TTC549 (cell line): ENCODE data around the gene LIPC.

Experiments used
- FAIRE-seq: peaks from 2 replicates; lab custom pipeline; 2012; peaks lifted over from hg19 to GRCh38; lab: Jason Lieb, UNC

Gene LIPC

DNA sequence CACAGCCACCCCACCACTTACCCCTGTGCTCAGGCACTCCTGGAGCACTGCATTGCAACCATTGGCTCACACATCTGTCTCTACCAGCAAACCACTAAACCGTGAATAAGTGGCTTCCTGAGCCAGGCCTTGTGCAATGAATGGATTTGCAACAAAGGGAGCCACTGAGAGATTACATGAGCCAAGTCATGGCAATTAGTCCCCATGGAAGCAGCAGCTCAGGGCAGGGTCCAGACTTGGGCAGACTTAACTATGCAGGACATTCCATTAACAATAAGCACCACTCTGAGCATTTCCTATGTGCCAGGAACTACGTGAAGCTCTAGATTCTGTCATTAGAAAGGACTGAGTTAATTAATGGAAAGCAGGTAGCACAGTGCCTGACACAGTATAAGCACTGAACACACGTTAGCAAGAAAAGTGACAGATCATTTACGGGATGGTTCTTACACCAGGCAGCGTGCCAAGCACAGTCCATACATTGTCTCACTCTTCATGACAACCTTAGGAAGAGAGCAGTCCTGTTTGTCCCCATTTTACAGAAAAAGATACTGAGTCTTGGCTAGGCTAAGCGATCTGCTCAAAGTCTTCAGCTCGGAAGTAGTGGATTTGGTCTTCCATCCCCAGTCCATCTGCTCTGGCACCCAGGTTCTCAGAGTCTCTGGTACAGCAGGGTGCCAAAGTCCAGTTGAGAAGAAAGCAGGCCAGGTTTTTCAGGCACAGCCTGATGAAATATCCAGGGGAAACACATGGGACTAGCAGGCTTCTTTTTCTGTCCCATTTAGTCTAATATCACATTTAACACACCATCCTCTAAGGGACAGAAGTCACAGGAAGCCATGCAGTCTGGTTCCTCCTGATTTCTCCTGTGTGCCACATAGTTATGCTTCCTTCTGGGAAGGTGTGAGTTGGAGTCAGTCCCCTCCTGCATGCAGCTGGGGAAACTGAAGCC, 44.1 kb downstream of the LIPC start:
- no peak for FAIRE-seq

DNA sequence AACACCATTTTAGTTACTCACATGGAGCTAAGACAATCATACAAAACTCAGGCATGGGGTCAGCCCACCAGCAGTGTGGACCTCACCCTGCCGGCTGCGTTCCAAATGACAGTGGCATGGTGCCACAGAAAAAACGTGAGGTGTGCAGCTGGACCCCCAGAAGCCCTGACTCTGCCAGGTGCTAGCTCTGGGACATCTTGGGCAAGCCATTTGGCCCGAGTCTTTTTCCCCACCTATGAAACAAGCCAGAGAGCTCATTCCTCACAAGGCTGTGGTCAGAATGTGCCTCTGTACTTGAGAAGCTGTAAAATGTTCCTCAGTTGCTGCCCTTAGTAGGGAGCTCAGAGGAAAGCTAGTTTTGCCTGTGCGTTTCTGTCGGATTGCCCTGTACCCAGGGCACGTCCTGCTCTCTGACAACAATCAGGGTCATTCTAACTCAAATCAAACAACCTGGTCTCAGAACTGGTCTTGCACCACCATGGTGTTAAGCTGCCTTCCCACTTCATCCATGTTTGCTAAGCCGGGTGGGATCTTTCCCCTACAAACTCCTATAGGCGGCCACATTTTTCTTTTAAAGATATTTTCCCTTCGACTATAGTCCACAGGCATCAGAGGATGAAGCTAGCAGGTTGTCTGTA, 44.9 kb downstream of the LIPC start:
- FAIRE-seq, result no peak

- no peak for FAIRE-seq
Measured at GRCh38 chr15:58477170-58477569, 45.4 kb downstream of the LIPC start.

DNA sequence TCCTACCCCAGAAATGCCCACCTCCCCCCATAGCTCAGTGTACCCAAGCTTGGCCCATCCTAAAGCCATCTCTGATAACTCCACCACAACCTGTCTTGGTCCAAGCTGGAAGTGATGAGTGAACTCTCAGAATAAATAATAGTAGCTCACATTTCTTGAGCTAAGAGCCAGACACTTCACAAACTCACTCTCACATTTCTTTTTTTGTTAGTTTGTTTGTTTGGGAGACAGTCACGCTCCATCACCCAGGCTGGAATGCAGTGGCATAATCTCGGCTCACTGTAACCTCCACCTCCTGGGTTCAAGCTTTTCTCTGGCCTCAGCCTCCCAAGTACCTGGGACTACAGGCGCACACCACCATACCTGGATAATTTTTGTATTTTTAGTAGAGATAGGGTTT, 46.2 kb downstream of the LIPC start:
- FAIRE-seq, result no peak

DNA sequence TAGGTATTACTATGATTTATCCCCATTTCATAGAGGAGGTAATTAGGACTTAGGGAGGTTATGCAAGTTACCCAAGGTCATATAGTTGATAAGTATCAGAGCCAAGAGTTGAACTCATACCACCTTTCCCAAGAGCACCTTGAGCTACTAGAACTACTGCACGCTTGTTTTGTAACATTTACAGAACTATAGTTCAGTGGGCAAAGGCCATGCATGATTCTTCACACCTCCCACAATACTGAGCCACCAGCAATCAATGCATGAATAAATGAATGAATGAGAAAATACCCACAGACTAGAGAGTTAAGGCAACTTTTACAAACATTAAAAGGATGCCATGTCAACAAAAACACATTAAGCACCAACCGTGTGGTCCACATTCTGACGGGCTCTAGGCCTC, 46.8 kb downstream of the LIPC start:
- FAIRE-seq, result no peak

DNA sequence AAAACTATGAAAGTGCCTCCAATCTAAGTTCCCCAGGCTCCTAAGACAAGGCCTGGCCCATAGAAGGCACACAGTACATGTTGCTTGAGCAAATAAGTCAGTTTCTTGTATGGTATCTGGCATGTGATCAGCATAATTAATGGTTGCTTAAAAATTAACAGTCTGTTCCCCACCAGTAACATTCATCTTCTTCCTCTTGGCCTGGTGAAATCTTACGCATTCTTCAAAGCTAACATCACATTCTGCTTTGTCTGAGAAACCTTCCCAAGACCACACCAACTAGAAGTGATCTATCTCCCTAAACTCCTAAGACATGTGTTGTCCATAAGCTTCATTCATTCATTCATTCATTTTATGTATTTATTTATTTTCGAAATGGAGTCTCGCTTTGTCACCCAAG, 48.1 kb downstream of the LIPC start:
- no peak for FAIRE-seq

DNA sequence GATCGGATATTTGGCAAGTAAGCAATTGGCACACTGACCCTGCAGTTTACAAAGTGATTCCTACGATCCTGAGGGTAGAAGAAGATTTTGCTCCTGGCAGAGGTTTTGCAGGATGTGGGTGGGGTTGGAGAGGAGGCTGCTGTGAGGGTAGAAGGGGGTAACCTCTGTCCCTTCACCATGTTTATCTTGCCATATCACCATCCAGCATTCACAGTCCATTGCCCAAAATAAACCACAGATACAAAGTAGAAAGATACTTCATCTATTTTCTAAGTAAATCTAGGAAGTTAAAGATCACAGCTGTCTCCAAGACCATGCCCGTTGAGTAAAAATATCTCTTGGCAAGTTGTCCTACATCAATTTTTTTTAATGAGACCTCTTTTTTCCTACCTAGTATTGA, 51.6 kb downstream of the LIPC start:
- no peak for FAIRE-seq

- no peak for FAIRE-seq
Measured at GRCh38 chr15:58484791-58485600, 53.2 kb downstream of the LIPC start.

DNA sequence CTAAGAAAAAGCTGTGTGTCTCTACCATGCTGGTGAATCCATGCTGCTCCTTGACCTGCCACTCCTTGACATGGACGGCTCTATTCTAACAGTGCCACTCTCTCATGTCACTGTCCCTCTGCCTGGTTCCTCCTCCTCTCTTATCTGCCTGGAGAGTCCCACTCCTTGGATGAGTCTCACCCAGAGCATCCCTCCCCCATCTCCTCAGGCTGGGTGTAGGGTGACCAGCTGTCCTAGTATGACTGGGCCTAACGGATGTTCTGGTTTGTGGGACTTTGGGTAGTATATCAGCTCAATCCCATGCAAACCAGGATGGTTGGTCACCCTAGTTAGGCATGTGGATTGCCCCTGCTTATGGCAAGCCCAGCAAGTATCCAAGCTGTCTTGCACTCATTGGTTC, 54.3 kb downstream of the LIPC start:
- no peak for FAIRE-seq

GRCh38 chr15:58486564-58486963, 54.8 kb downstream of the LIPC start:
- FAIRE-seq, result no peak

DNA sequence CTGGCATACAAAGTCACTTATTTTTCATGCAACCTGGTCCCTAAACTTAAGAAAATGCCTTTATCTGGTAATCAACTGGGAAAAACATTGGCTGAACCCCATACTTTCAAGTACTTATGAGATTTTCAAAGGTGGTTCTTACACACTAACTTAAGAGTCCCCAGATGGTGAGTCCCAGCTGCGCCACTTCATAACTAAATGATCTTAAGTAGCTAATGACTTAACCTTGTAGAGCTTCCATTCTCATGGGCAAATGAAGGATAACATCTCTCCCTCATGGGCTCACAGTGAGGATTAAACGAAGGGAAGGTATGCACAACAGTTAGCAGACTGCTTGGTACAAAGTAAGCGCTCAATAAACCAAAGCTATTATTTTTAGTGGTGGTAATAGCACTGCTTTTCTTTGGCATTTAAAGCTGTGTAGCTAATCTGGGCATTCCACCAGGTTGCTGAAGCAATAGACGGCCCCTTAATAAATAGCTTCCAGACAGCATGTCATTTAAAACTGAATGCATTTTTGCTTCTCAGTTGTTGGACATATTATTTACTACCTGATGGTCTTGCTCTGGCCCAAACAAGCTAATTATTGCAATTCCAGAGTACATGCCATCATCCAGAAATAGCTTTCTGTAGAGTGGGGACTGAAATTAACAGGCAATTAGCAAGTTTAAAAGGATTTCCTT, 55.4 kb downstream of the LIPC start:
- no peak for FAIRE-seq

DNA sequence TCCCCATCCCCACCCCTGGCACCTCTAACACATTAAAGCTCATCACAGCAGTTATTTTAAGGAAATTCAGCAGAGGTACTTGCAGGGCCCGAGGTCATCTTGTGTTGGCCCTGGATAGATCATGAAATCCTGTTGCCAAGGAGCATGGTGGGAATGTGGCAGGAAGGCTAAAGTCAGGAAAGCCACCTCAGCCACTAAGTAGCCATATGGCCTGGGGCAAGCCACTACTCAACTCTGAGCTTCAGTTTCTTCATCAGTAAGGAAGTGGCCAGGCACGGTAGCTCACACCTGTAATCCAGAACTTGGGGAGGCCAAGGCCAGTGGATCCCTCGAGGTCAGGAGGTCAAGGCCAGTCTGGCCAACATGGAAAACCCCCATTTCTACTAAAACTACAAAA, 55.9 kb downstream of the LIPC start:
- no peak for FAIRE-seq

GRCh38 chr15:58489289-58490085, 57.7 kb downstream of the LIPC start:
- no peak for FAIRE-seq

- no peak for FAIRE-seq
Measured at GRCh38 chr15:58490086-58490887, 58.5 kb downstream of the LIPC start.

DNA sequence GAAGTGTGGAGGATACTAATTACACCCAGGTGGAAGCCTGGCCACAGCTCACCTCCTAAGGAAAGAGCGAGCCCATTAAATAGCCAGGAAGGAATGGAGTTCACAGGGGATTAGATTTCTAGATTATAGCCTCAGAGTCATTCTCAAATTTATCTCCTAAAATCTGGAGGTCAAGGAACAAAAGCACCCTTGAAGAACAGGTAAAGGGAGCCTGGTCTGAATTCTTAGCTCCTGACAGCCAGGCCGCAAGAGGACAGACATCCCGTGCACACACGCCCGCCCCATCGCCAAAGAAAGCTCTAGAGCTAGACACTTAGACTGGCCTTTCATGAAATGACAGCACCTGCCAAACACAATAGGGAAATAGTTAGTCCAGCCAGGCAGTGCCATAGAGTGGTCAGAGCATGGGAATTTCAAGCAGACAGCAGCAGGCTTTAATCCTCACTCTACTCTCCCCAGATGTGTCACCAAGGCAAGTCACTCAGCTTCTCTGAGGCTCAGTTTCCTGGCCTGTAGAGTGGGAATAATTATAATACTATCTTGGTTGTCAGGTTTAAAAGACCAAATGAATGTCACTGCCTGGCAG, 59.2 kb downstream of the LIPC start:
- no peak for FAIRE-seq

DNA sequence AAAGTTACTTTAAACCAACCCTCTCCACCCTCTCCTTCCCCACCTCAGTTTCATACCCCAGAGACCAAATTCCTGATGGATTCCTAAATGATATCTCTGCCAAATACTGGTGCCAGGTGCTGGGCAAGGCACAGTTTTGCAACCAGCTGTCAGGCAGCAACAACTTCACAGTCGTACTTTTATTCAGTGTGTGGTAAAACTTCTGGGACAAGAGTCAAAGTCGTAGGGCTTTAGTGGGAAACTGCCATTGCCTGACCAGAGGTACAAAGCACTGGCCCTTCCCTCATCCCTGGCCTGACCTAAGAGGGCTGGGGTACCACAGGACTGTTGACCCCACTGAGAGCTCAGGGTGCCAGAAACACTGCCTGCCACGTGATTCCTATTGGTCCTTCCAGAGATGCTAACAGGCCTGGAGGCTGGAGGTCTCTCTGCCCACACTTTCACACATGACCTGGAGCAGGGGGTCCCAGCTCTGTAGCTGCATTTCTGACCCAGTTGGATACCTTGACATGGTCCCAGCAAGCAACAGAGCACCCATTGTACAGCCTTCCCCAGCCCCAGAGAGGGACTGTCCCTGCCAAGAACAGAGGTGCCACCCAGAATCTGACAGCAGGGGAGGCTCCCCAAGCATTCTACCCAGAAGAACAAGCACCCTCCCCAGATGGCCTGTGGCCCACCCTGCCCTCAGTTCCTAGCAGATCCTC, 59.9 kb downstream of the LIPC start:
- no peak for FAIRE-seq

GRCh38 chr15:58492661-58493397, 61.0 kb downstream of the LIPC start:
- FAIRE-seq, result no peak

DNA sequence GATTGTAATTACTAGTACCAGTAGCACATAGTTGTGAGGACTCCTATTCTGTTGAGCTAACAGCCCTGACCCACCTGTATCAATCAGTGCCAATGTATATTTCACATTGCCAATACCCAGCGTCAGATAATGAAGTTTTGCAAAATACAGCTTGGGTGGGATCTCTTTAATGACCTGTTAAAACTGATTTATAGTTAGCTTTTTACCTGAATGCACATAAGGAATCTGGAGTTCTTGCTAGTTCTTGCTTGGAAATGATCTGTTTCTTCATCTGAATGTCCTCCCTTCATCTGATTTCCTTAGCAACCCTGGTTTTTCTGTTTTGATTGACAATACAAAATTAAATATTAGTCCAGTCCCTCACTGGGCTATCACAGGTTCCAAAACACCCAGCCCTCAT, 62.8 kb downstream of the LIPC start:
- FAIRE-seq, result no peak

- no peak for FAIRE-seq
Measured at GRCh38 chr15:58495891-58496408, 64.2 kb downstream of the LIPC start.
